K562 (cell line): Measurements from ENCODE around the gene EIF4E. TPM values are rescaled to one million over a fixed set of nuclear protein-coding genes. Genes with fewer than 3 reads are reported as not detected.
A peak's percentile ranks its signal among the peaks of the same experiment; 100 is the strongest.

Source experiments
- ARID1B ChIP-seq: fragments of 450-650 bp; IDR thresholded peaks from 2 replicates; pipeline ENCODE4 v1.6.1; 2016; ENCODE audit warnings: antibody characterized with exemption, mild to moderate bottlenecking, inconsistent platforms
- ATF1 ChIP-seq, 2 experiments: fragments of 450-650 bp in 1 of 2; IDR thresholded peaks; 2 replicates each; pipeline ENCODE4 v1.6.1; 2016; ENCODE audit warnings: missing compliant biosample characterization in 1 of 2, missing genetic modification characterization in 1 of 2
- ATF3 ChIP-seq, 2 experiments: fragments of 450-650 bp in 1 of 2; sonication (generic) in 1 of 2; formaldehyde crosslinking in 1 of 2; IDR thresholded peaks in 1 of 2; conservative IDR thresholded peaks in 1 of 2; 2 replicates each; pipeline versions ENCODE4 v1.6.1 to v1.8.1; 2016 to 2023; ENCODE audit warnings: mild to moderate bottlenecking in 2 of 2, moderate library complexity in 2 of 2, inconsistent platforms in 1 of 2, missing genetic modification reagents in 1 of 2
- ERF ChIP-seq: fragments of 450-650 bp; formaldehyde crosslinking; IDR thresholded peaks from 2 replicates; pipeline ENCODE4 v1.4.0; 2020; ENCODE audit warnings: mild to moderate bottlenecking, mixed read lengths
- GABPB2 ChIP-seq: fragments of 250-450 bp; sonication (Bioruptor Pico); conservative IDR thresholded peaks from 2 replicates; pipeline ENCODE4 v1.5.1; 2021; ENCODE audit warnings: mild to moderate bottlenecking
- GATAD2B ChIP-seq: fragments of 450-650 bp; IDR thresholded peaks from 2 replicates; pipeline ENCODE4 v1.6.1; 2017; ENCODE audit warnings: mild to moderate bottlenecking, borderline replicate concordance
- HDAC6 ChIP-seq: IDR thresholded peaks from 2 replicates; pipeline ENCODE4 v1.6.1; 2012; ENCODE audit warnings: low read depth, mild to moderate bottlenecking, control low read depth, inconsistent platforms, low read length, moderate library complexity
- MEIS2 ChIP-seq: fragments of 450-650 bp; IDR thresholded peaks from 2 replicates; pipeline ENCODE4 v1.6.1; 2014; ENCODE audit warnings: mild to moderate bottlenecking; ENCODE audit not compliant: partially characterized antibody
- MNT ChIP-seq, 2 experiments: fragments of 450-650 bp; conservative IDR thresholded peaks; 2 replicates each; pipeline ENCODE4 v1.6.1; 2017; ENCODE audit warnings: mild to moderate bottlenecking in 2 of 2, moderate library complexity in 2 of 2
- MXD1 ChIP-seq: fragments of 250-450 bp; sonication (Bioruptor Pico); IDR thresholded peaks from 2 replicates; pipeline ENCODE4 v1.8.0; 2021; ENCODE audit warnings: borderline replicate concordance, mild to moderate bottlenecking, moderate library complexity; ENCODE audit not compliant: poor library complexity, severe bottlenecking
- NCOR1 ChIP-seq: fragments of 450-650 bp; IDR thresholded peaks from 2 replicates; pipeline ENCODE4 v1.6.1; 2016; ENCODE audit warnings: mild to moderate bottlenecking, moderate library complexity
- PHB ChIP-seq: fragments of 250-450 bp; sonication (Bioruptor Pico); IDR thresholded peaks from 2 replicates; pipeline ENCODE4 v1.5.0; 2021
- RCOR1 ChIP-seq, 2 experiments: IDR thresholded peaks; 2 replicates each; pipeline ENCODE4 v1.6.1; 2012; ENCODE audit warnings: low read depth in 2 of 2, low read length in 2 of 2, borderline replicate concordance in 1 of 2, improper control_type of control experiment in 1 of 2
- SAFB2 ChIP-seq: fragments of 200-400 bp; formaldehyde crosslinking; IDR thresholded peaks from 2 replicates; pipeline ENCODE4 v1.6.1; 2018; ENCODE audit warnings: borderline replicate concordance, low read length, low read depth, moderate library complexity; ENCODE audit not compliant: severe bottlenecking
- TEAD4 ChIP-seq, 2 experiments: sonication (generic) in 1 of 2; formaldehyde crosslinking in 1 of 2; IDR thresholded peaks; 2 replicates each; pipeline versions ENCODE4 v1.6.1 to v1.8.0; 2012 to 2022; ENCODE audit warnings: borderline replicate concordance in 1 of 2, inconsistent platforms in 1 of 2, low read length in 1 of 2, mild to moderate bottlenecking in 1 of 2, missing genetic modification reagents in 1 of 2
- TRIM24 ChIP-seq, 2 experiments: fragments of 450-650 bp; IDR thresholded peaks; 2 replicates each; pipeline ENCODE4 v1.6.1; 2016
- ZNF79 ChIP-seq: fragments of 250-450 bp; sonication (Bioruptor Pico); IDR thresholded peaks from 2 replicates; pipeline ENCODE4 v1.4.0; 2020; ENCODE audit warnings: low read depth, mild to moderate bottlenecking, moderate library complexity
- polyA plus RNA-seq, 8 experiments: library from polyadenylated mRNA; depleted of rRNA in 4 of 8; stranded (reverse) in 5 of 8; unstranded in 3 of 8; fragments of >200 nt; fragmentation: Nextera tagmentation in 2 of 8; fragmentation: Illumina TruSeq in 1 of 8; extraction: Ambion mirVana in 2 of 8; extraction: Trizol in 1 of 8; gene quantifications; 2 replicates each; pipeline versions ENCODE4 v1.2.1 to v1.2.3, GENCODE V29; 2011 to 2014; ENCODE audit warnings: inconsistent platforms in 1 of 8, missing spikeins in 1 of 8
- total RNA-seq, 7 experiments: library from RNA; depleted of rRNA in 6 of 7; stranded (reverse); fragments of >200 nt in 6 of 7; fragmentation: Illumina TruSeq in 2 of 7; extraction: Trizol in 2 of 7; gene quantifications; 2 replicates each; pipeline versions ENCODE4 v1.2.1 to v1.2.3, GENCODE V29; 2011 to 2021; ENCODE audit warnings: low replicate concordance in 1 of 7

Gene EIF4E
- total and polyA plus RNA-seq, 9 of the 15 experiments (the other 6 are each of a cell fraction or from before 2014, with no cell fraction given): 164 to 489 (median 179) TPM

GRCh38 chr4:98891478-98892337 lies 37.2 kb downstream of the EIF4E start (continued):
- TF ChIP-seq MEIS2: peak; percentile 93
- no peak for TF ChIP-seq ZNF79 (CRISPR knock-in tag)
- TF ChIP-seq MNT (conservative IDR thresholded peaks at IDR 0.05): 0 out of 4 replicates have a peak, but pooled peaks of 1 of the 2 experiments have one; percentile 37
- 0 out of 4 replicates have a peak, but pooled peaks of 1 of the 2 experiments have one; percentile 23 for TF ChIP-seq RCOR1 (IDR thresholded peaks at IDR 0.05; ENCODE audit: borderline replicate concordance in 1 of 2, low read depth in 2 of 2, low read length in 2 of 2)
- peak; percentile 72 for TF ChIP-seq ARID1B
- no peak for TF ChIP-seq HDAC6
- TF ChIP-seq NCOR1: peak; percentile 40; the same call in 1 of the 2 replicates
- TF ChIP-seq TEAD4 (IDR thresholded peaks at IDR 0.05; ENCODE audit: low read length): peak; percentile 52
- no peak for TF ChIP-seq TEAD4 (CRISPR knock-in tag; IDR thresholded peaks at IDR 0.05; ENCODE audit: borderline replicate concordance)
- TF ChIP-seq SAFB2: no peak
- no peak for TF ChIP-seq PHB (CRISPR knock-in tag)
- TF ChIP-seq ATF1 (CRISPR knock-in tag; IDR thresholded peaks at IDR 0.05): no peak
- TF ChIP-seq ATF1 (tag; IDR thresholded peaks at IDR 0.05): peak; percentile 79
- TF ChIP-seq GABPB2 (CRISPR knock-in tag): no peak
- peak; percentile 32; the same call in 1 of the 2 replicates for TF ChIP-seq ATF3 (IDR thresholded peaks at IDR 0.05)
- no peak; the same call in 1 of the 2 replicates for TF ChIP-seq ATF3 (CRISPR knock-in tag; conservative IDR thresholded peaks at IDR 0.05)
- no peak for TF ChIP-seq MXD1 (CRISPR knock-in tag)
- peak in 1 of 2 experiments; percentile 49; a peak in 2 of 4 replicates for TF ChIP-seq TRIM24 (IDR thresholded peaks at IDR 0.05)
- no peak for TF ChIP-seq ERF (CRISPR knock-in tag)
- 0 out of 2 replicates have a peak, but pooled peaks have one; percentile 37 for TF ChIP-seq GATAD2B
